Left hindlimb (tissue), 1 donor: ENCODE measurements around the gene RAF1.

Experiments
- DNase-seq: peaks from one replicate; pipeline ENCODE4 v3.0.0-alpha.2; 2018

The RAF1 gene

GRCh38 chr3:12588039-12589009 is 75.6 kb downstream of the RAF1 start:
- DNase-seq, result no peak

DNA sequence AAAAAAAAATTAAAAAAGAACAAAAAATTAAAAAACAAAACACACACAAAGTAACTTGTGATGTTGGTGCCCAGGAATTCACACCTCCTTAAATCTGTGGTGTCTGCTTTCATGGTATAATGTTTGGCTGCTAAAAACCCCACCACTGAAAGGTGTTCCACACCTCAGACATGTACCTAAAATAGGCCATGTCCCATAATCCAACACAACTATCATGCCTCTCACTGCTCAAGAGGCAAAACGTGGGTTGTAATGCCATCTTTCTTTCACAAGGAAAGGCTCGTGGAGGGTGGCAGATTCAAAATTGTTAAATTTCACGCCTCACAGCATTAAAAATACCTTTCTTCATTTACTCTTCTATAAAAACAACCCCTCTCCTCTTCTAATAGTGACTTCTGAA is 77.5 kb downstream of the RAF1 start:
- no peak for DNase-seq

DNA sequence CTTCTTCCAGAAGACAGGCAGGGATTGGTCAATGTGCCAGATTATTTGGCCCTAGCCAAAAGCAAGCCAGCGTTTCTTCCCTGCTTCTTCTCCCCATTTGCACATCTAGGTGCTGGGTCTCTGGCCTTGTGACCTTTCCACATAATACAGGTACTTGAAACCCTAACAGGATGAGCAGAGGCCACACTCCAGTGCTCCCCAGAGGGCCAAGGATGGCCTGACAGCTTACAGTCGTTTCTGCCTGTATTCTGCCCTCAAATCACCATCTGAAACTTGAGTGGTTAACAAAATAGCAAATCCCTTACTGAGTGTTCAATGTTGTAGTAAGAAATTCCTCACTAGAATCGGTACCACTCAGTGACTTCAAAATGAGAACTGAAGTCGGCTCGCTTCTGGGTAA is 77.9 kb downstream of the RAF1 start:
- DNase-seq, result no peak

GRCh38 chr3:12585181-12585580 is 78.7 kb downstream of the RAF1 start:
- no peak for DNase-seq

DNA sequence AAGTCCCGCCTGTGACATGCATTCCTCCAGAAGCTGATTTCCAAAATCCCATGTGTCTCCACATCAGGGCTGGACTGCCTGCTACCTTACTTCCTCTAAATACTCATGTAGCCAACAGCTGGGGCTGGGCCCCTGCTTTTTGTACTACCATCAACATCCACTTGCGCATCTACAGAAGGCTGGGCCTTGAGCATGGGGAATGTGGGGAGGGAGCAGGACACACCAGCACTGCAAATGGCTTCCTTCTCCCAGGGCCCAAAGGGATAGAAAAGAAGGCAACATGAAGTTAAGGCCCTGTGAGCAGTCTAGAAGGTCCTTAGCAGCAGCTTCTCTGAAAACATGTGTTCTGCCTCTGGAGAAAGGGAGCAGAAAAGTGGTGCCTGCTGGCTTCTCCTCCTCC is 79.8 kb downstream of the RAF1 start:
- DNase-seq, result no peak

DNA sequence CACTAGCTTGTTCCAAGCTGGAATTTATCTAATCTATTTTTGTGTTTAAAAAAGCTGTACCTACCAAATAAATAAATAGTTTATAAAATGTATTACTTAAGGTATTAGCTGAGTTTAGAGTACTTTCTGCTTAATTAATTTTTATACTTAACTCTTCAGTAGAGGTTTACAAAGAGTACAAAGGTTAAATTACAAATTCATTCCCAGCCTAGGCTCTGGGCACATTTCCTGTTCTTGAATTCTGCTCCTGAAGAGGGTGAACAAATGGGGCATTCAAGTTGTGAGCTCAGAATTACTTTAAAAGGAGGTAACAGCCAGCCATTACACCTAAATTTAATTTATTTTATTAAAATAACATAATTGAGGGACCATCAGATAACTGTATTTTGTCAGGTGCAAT is 80.6 kb downstream of the RAF1 start:
- DNase-seq, result no peak

GRCh38 chr3:12582730-12583129 is 81.2 kb downstream of the RAF1 start:
- DNase-seq, result no peak

DNA sequence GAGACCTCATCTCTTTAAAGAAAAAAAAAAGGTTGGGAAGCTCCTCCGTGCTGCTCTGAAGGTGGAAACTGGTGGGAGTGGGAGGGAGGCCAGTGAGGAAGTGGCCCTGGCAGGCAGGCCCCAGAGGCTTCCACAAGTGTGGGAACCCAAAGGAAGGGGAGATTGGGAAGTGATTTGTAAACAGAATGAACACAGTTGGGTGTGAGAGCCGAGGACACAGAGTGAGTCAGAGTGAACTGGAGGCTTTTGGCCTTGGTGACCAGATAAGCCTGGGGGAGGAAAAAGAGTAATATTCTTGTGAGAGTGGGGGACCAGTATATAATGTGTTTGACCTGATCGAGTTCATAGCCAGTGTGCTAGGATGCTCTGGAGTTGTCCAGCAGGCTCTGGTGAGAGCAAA is 84.0 kb downstream of the RAF1 start:
- no peak for DNase-seq

- DNase-seq, result no peak
Measured at GRCh38 chr3:12579456-12579855, 84.5 kb downstream of the RAF1 start.

GRCh38 chr3:12578742-12579141 is 85.2 kb downstream of the RAF1 start:
- DNase-seq, result no peak

DNA sequence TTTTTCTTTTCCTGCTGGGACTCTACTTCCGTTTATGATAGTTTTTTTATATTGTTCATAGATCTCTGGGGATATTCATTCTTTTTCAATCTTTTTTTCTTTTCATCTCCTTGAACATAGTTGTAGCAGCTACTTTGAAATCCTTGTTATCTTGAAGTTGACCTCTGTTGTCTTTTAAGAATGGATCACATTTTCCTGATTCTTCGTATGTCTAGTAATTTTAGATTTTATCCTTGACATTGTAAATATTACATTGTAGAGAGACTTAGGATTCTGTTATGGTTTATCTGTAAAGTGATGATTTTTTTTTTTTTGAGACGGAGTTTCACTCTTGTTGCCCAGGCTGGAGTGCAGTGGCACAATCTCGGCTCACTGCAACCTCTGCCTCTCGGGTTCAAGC is 86.5 kb downstream of the RAF1 start:
- no peak for DNase-seq

DNA sequence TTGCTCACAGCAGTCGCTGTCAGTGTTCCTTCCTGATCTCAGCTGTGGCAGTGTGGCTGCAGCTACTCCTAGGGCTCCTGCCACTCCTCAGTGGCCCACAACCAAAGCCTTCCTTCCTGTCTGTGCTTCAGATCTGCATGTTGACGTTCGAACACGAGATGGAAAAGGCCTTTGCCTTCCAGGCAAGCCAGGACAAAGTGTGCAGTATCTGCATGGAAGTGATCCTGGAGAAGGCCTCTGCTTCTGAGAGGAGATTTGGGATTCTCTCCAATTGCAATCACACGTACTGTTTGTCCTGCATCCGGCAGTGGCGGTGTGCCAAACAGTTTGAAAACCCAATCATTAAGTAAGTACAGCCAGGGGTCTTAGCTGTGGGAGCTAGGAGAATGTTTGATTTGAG is 89.3 kb downstream of the RAF1 start:
- DNase-seq, result no peak

GRCh38 chr3:12574131-12574530 is 89.8 kb downstream of the RAF1 start:
- no peak for DNase-seq

DNA sequence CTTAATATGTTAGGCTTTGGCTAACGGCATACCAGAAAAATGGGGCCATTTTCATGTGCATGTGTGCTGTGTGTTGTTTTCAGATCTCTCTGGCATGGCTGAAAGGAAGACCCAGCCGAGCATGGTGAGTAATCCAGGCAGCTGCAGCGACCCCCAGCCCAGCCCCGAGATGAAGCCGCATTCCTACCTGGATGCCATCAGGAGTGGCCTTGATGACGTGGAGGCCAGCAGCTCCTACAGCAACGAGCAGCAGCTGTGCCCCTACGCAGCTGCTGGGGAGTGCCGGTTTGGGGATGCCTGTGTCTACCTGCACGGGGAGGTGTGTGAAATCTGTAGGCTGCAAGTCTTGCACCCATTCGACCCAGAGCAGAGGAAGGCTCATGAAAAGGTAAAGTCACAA is 91.9 kb downstream of the RAF1 start:
- no peak for DNase-seq

DNA sequence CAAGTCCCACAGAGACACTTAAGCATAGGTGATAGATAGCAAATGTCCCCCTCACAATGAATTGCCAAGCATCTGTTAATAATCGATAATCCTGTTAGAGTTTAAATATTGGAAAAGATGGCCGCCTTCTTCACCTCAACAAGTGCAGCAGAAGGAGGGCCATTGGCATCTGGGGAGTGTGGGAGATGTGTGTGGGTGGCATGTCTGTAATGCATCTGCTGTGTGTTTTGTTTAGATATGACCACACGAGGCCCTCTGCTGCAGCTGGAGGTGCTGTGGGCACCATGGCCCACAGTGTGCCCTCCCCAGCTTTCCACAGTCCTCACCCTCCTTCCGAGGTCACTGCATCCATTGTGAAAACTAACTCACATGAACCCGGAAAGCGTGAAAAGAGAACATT is 94.1 kb downstream of the RAF1 start:
- no peak for DNase-seq

DNA sequence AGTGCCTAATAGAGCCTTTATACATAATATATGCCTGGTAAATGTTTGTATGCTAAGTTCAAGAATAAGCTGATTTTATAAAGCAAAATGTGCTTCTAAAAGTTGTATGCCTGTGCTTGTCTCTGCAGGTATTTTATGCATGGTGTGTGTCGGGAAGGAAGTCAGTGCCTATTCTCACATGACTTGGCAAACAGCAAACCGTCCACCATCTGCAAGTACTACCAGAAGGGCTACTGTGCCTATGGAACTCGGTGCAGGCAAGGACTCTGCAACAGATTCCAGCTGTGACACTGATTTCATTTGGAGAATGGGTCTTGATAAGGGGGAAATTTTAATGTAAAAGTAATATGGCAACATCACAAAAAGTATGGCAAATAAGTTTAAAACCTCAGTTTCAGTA is 95.2 kb downstream of the RAF1 start:
- no peak for DNase-seq

GRCh38 chr3:12566976-12567375 is 96.9 kb downstream of the RAF1 start:
- DNase-seq, result no peak

DNA sequence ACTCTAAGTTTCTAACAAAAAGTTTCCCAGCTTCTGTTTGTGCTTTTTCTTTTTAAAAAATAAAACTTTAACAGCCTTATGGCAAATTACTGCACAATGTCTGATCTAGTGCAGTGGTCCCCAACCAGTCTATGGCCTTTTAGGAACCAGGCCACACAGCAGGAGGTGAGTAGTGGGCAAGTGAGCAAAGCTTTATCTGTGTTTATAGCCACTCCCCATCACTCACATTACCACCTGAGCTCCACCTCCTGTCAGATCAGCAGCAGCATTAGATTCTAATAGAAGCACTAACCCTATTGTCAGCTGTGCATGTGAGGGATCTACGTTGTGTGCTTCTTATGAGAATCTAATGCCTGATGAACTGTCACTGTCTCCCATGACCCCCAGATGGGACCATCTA is 101.5 kb downstream of the RAF1 start:
- DNase-seq, result no peak

- no peak for DNase-seq
Measured at GRCh38 chr3:12561397-12561796, 102.5 kb downstream of the RAF1 start.

DNA sequence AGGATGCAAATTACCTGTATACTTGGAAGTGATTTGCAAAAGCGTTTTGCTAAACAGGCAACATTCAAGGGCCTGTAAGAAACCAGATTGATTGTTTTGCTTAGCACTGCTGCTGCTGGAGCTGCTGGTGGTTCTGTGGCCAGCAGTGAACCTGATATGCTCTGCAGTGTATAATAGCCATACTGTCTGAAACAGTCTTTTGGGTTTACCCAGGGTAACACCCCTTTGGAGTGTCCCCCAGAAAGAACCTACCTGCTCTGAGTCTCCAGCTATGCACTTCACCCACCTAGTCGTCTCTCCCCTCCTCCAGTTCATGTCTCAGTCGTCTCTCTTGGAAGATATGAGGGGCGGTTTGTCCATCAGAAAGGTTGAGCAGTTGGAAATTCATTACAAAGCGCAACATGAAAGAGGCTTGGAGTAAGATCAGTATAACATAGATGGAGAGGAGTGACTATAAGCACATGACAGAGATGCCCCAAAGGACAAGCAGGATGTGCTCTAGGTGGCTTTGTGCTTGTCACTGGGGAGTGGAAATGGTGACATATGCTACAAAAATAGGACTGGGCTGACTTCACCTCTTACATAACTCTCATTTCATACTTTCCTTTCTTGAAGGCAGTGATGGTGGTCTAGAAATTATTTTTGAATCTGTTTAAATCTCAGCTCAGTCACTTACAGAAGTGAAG is 103.3 kb downstream of the RAF1 start:
- DNase-seq, result no peak

DNA sequence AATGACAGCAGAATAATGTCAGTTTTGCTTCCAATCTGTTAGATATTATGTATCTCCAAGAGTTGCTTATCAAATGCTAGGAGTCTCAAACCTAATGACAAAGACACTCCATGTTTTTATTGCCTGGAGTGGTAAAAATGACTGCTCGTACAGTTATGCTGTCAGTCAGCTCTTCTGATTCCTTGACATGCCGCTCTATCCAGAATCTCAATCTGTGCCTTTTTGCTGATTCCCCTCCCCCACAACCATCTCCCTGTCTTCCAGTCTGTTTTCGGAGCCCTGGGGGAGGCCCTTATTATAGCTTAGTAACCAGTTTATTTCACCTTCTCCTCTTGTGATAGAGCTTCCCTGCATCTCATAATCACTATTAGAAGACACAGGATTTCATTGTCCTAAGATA is 104.4 kb downstream of the RAF1 start:
- DNase-seq, result no peak

DNA sequence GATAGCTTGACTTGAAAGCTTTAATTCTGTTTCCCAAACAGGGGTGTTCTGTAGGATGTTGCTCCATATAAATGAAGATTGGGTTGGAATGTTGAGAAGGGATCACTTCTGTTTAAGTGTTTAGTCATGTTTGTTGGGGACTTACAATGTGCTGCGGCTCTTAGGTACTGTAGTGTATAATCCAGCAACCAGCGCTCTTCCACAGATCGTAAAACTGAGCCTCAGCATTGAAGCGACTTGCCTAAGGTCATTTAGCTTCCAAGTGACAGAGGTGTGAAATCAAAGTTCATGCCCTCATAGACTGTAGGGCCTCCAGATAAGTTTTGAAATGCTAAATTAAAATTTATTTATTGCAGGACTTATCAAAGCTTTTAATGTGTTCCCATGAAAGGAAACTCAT is 105.2 kb downstream of the RAF1 start:
- no peak for DNase-seq

DNA sequence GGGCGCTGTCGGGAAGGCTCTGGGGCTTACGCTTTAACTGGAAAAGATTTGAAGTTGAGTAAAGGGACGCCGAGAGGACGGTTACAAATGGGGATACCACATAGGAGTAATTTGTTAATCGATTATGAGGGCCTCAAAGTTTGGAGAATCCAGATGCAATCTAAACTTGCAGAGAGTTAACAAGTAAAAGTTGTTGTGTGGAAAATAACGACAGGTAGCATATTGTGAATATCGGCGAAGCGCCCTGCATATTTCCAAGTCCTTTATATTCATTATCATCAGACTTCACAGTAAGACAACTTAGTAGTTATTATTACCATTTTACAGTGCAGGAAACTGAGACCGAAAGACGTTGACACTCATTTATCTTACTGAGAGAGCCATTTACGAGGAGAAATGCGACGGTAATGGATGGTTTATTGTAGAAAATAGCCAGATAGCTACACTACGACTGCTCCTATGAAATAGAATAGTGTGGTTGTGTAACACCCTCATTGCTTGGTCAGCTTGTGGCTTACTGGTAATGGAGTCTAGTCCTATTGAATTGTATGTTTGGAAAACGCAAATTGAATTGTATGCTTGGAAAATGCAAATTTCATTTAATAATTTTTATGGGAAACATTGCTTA is 106.3 kb downstream of the RAF1 start:
- no peak for DNase-seq
